ENCODE measurements around the gene PMM2. TPM values are rescaled to one million over a fixed set of nuclear protein-coding genes. Genes with fewer than 3 reads are reported as not detected.
"Not testable (repeated sequence)": the region's sequence is repeated elsewhere in the genome, so short reads cannot be mapped to it uniquely, and the experiment has no call there.

Gene PMM2
- total RNA-seq, 1 experiment from 2014 or later = 49.2 TPM

- DNase-seq (ENCODE audit: low read depth, low spot score) = no peak
- in situ Hi-C loops (cut with HindIII; ENCODE audit: low pct_unique_long_range_greater_than_20kb, low sequenced_read_pairs) = no loop called here
These were observed 9.6 kb downstream of the PMM2 start for GRCh38 chr16:8807189-8807588.

- in situ Hi-C loops (cut with HindIII; ENCODE audit: low pct_unique_long_range_greater_than_20kb, low sequenced_read_pairs) = no loop called here
- no peak for DNase-seq (ENCODE audit: low read depth, low spot score)
These were observed 10.4 kb downstream of the PMM2 start for GRCh38 chr16:8808009-8808408.

DNA sequence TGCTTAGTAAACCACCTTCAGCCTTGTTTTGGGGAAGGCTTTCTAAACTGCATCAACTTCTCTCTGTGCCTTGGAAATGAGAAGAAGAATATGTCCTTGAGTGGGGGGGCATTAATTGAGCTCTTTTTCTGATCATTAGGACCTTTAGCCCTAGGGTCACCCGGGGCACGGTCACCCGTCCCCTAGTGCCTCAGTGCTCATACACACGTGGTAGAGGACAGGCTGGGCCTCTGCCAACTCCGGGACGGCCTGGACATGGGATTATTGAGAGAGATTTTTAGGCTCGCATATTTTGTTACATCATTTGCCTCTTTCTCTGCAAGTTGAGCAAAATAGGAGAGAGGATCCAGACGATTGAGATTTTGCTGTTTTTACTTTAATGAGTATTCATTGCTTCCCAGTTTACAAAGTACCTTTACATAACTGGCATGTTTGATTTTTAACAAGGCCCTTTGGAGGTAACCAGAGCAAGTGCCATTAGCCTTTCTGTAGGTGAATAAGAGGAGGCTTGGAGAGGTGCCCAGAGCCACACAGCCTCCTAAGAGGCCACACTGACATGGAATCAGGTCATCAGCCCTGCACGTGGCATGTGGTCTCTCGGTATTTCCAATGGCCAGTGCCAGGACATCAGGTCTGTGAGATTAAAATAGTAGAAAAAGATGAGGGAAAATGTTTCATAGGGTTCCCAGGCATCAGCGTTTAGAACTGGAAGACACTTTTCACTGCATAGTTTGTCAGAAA lies 11.1 kb downstream of the PMM2 start:
- in situ Hi-C loops (cut with HindIII; ENCODE audit: low pct_unique_long_range_greater_than_20kb, low sequenced_read_pairs) = no loop called here
- DNase-seq (ENCODE audit: low read depth, low spot score) = no peak

DNA sequence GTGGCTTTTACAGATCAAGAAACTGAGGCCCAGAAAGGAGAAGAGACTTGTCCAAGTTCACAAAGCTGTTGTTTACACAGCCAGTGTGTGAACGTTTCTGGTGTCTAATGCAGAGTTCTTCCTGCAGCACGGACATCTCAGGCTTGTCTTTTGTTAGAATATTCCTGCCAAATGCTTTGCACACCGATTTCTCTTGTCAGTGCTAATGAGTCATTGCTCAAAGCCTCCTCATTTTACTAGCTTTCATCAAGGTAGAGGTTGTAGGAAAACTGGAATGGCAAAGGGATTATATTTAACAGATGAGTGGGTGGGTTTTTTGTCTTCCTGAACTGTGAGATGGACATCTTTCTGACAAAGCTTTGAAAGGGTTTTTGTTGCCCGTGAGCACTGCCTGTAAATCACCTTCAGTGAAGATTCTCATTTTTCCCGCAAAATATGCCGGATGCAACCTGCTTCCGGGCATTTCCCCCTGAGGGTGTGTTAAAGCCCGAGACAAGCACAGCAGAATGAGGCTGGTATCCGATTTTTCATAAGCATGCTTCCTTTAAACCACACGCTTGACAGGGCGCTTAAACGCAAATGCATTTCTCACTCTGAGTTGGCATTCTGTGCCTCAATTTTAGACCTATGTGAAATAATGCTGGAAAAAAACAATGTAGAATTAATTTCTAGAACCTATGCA lies 14.7 kb downstream of the PMM2 start:
- in situ Hi-C loops (cut with HindIII; ENCODE audit: low pct_unique_long_range_greater_than_20kb, low sequenced_read_pairs) = no loop called here
- no peak for DNase-seq (ENCODE audit: low read depth, low spot score)

DNA sequence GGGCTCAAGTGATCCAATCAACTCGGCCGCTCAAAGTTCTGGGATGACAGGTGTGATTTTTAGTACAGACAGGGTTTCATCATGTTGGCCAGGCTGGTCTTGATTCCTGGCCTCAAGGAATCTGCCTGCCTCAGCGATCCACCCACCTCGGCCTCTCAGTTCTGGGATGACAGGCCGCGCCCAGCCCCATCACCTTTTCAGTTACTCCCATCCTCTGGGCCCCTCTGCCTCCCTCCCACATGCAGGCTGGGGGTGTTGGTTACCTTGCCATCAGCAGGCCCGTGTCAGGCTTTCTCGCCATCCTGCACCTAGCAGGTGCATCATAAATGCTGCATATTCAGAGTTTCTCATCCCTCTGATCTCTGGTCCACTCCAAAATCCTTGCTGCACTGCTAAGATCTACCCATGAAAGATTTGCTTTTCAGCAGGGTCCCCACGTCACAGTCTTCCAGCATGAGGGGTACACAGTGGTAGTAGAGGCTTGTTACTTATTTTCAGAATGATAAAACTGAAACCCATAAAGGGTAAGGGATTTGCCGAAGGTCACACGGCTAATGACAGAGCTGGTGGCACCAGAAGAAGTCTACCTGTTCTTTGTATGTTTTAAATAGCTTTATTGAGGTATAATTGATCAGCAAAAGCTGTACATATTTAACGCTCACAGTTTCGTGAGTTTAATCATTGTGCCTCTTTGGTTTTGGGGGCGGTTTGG lies 16.6 kb downstream of the PMM2 start:
- in situ Hi-C loops (cut with HindIII; ENCODE audit: low pct_unique_long_range_greater_than_20kb, low sequenced_read_pairs) = no loop called here
- no peak for DNase-seq (ENCODE audit: low read depth, low spot score)

DNA sequence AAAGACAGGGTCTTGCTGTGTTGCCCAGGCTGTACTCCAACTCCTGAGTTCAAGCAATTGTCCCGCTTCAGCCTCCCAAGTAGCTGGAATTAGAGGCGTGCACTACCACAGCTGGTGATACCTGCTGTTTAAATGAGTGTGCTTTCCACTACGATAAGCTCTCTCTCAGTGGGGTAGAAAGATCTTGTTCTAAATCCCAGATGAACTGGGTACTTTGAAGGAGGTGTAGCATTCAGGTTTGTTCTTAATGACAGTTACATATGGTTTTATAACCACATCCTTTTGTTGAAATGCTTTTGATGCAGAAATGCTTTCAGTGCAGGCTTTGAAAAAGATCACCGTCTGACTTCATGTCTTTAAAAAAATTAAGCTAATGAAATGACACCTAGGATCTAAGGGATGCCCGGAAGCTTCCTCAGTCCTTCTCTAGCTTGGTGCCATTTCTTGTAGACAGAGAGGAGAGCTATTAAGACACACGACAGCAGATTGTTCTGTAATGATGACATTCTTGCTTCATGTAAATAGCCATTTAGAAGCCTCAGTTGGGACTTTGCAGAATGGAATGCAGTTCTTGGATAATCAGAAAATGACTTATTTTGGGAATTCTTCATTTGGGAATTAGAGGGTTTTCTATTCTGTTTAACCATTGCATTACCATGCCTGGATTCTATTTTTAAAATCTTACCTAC lies 19.5 kb downstream of the PMM2 start:
- in situ Hi-C loops (cut with HindIII; ENCODE audit: low pct_unique_long_range_greater_than_20kb, low sequenced_read_pairs) = no loop called here
- no peak for DNase-seq (ENCODE audit: low read depth, low spot score)

DNA sequence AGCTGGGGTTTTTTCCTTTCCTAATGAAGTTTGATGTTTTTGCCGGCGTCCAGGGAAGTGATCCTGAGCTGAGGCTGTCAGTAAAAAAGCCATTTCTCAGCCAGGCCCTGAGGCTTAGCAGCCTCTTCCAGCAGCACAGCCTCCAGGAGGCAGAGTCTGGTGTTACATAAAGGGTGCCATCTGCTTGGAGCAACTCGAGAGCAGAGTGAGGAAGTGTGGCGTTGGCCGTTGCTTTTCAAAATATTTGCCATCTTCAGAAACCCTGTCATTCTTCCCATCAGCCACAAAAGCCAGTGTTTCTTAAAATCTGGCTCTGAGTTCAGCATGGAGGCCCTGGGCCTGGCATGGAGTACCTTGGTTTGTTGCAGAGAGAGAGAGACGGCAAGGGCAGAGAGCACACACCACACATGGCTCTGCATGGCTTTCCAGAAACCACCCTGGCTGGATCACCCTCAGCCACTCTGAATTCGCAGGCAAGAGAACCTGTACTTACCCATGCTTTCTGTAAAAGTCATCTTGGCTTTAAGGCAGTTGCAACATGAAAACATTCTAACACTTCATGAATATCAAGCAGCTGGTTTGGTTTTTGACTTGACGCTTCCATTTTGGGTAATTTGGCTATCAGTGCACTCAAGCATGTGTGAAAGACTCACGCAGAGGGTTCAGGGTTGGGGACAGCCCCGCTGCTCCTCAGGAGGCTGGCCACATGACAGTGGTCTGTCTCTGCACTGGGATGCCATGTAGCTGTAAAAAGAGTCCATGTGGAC lies 21.0 kb downstream of the PMM2 start:
- DNase-seq (ENCODE audit: low read depth, low spot score) = no peak
- in situ Hi-C loops (cut with HindIII; ENCODE audit: low pct_unique_long_range_greater_than_20kb, low sequenced_read_pairs) = no loop called here

DNA sequence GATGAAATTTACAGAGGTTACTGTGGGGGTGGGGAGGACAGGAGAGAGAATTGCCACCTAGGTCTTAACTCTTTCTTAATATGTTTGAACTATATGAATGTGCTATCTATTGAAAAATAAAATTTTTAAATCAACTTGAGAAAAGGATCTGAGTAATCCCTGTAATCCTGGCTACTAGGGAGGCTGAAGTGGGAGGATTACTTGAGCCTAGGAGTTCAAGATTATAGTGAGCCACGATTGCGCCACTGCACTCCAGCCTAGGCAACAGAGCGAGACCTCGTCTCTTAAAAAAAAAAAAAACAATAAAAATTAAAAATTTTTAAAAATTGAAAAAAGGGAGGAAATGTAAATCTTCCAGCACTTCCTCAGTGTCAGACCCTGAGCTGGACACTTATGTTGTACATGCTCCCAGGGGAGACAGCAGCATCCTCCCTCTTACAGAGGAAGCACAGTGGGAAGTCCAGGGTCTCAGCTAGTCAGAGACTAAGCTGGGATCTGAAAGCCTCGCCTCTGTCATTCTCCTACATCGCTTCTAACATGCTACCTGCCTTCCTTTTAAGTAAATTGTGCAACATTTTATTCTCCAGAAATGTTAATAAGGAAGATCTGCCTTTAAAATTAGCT lies 21.9 kb downstream of the PMM2 start:
- in situ Hi-C loops (cut with HindIII; ENCODE audit: low pct_unique_long_range_greater_than_20kb, low sequenced_read_pairs) = no loop called here
- no peak for DNase-seq (ENCODE audit: low read depth, low spot score)

DNA sequence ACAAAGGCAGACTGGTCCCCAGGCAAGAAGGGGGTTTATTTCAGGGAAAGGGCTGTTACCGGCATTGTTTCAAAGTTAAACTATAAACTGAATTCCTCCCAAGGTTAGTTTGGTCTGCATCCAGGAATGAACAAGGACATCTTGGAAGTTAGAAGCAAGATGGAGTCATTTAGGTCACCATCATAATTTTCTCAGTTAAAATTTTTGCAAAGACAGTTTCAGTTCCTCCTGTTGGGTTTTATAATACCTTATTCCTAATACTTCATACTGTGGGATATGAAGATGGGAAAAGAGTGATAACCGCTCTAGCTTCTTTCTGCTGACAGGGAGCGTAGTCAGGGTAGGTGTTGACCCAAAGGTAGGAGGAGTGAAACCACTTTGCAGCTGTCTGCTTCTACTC lies 24.8 kb downstream of the PMM2 start:
- DNase-seq (ENCODE audit: low read depth, low spot score) = no peak
- in situ Hi-C loops (cut with HindIII; ENCODE audit: low pct_unique_long_range_greater_than_20kb, low sequenced_read_pairs) = no loop called here

DNA sequence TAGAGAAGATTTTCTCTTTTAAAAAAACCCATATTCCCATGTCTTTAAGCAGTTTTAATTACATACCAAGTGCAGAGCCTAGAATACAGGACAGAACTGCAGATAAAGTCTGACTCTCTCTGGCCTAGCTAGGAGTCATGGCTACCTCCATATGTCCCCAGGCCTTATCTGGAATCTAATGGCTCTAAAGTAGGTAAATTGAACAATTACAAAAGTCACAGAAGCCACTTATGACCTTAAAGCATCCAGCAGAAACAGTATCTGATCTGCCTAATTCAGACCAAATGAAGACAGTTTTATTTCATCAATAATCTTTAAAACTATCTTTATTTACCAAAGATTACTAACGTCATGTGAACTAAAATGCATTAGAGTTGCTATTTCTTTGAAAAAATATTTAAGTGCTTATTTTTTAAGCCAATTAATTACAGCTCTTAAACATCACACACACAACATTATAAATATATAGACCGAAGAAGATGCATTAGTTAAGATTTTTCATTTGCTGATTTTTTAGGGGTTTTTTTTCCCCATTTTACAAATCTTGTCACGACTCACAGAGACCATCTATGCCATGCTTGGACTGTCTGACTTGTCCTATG lies 28.7 kb downstream of the PMM2 start:
- no peak for DNase-seq (ENCODE audit: low read depth, low spot score)
- in situ Hi-C loops (cut with HindIII; ENCODE audit: low pct_unique_long_range_greater_than_20kb, low sequenced_read_pairs) = no loop called here

GRCh38 chr16:8828541-8829165 lies 31.0 kb downstream of the PMM2 start:
- in situ Hi-C loops (cut with HindIII; ENCODE audit: low pct_unique_long_range_greater_than_20kb, low sequenced_read_pairs) = no loop called here
- DNase-seq (ENCODE audit: low read depth, low spot score) = no peak

DNA sequence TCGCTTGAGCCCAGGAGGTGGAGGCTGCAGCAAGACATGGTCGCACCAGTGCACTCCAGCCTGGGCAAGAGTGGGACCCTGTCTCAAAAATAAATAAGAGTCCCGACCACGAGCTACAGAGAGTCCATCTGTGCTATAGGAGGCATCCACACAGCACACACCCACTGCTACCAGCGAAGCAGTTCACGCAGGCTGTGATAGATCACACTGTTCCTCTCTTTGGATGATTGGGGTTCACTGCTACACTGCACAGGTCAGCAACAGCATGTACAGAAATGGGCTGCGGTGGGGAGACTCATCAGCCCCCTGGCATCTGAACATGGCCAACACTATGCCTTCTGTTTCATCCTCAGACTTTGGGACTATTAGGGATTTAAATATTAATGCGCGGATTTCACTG lies 33.8 kb downstream of the PMM2 start:
- in situ Hi-C loops (cut with HindIII; ENCODE audit: low pct_unique_long_range_greater_than_20kb, low sequenced_read_pairs) = no loop called here
- no peak for DNase-seq (ENCODE audit: low read depth, low spot score)

DNA sequence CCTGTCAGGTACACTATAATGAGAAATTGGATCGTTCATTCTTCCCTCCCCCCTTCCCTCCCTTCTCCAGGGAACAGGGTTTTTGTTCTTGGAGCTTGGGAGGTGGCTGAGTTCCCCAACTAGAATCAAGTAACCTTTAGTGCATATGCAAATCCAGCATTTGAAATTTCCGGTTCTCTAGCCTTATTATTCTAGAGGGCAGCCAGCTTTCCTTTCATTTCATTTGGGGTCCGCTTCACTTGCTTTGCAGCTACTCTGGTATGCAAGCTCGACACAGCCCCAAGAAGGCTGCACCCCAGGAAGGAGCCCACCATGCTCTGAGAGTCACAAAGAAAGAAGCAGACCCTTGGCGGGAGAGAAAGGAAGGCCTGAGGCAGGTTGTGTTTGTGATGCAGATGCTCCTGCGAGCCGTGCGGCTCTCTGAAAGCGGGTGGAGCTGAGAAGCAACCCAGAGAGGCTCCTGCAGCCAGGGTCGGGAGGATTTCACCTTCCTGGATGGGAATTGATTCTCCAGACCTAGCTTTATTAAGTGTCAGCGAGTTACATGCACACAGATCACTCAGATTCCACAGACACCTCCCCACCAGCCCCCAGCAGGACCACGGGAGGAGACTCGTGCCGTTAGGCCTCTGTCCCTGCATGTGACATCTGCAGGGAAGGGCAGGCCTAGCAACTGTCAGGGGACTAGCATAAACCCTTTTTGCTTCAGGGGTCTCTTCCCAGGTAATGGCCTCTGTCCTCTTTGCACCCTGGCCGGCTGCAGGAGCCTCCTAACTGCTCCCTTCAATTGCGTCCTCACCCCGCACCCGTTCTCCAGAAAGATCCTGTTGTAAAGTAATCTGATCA lies 34.5 kb downstream of the PMM2 start:
- DNase-seq (ENCODE audit: low read depth, low spot score) = no peak
- in situ Hi-C loops (cut with HindIII; ENCODE audit: low pct_unique_long_range_greater_than_20kb, low sequenced_read_pairs) = no loop called here

DNA sequence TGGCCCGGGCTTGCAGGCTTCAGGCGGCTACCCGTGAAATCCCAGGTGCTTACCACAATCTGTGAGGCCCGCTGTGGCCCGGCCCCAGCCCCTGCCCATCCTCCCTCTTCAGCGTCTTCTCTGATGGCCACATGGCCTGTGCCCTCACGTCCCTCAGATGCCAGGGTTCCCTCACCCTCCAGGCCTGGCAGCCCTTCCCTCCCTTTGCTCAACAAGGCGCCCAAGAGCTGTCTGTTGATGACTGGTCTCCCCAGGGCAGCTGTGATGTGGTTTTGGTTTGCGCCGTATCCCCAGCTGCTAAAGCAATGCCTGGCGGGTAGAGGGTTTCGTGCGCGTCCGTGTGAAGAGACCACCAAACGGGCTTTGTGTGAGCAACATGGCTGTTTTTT lies 35.1 kb downstream of the PMM2 start:
- DNase-seq (ENCODE audit: low read depth, low spot score) = no peak
- in situ Hi-C loops (cut with HindIII; ENCODE audit: low pct_unique_long_range_greater_than_20kb, low sequenced_read_pairs) = no loop called here

GRCh38 chr16:8836797-8837196 lies 39.2 kb downstream of the PMM2 start:
- in situ Hi-C loops (cut with HindIII; ENCODE audit: low pct_unique_long_range_greater_than_20kb, low sequenced_read_pairs); DNase-seq (ENCODE audit: low read depth, low spot score): not testable (repeated sequence)

- DNase-seq (ENCODE audit: low read depth, low spot score); in situ Hi-C loops (cut with HindIII; ENCODE audit: low pct_unique_long_range_greater_than_20kb, low sequenced_read_pairs): not testable (repeated sequence)
These were observed 40.0 kb downstream of the PMM2 start for GRCh38 chr16:8837594-8837993.

Measured in SK-MEL-5 (cell line).